Calu3 (cell line): ENCODE results near the gene RPS23. TPM values are rescaled to one million over a fixed set of nuclear protein-coding genes. Genes with fewer than 3 reads are reported as not detected.

Source experiments
- BruUV-seq: library from RNA; stranded (reverse); fragments of 400-500 nt; replicated peaks from 2 replicates; lab custom pipeline; 2021; lab: Mats Ljungman, UMichigan
- CTCF ChIA-PET: fragments of 300-600 bp; sonication (Branson Sonifier 250); formaldehyde crosslinking; loops from one replicate; lab custom pipeline; 2022; ENCODE audit warnings: antibody characterized with exemption; lab: Charles Lee
- DNase-seq: peaks from one replicate; pipeline ENCODE4 v3.0.0; 2022
- H3K27ac Mint-ChIP-seq: one replicate; pipeline ENCODE4 v1.8.0; 2022; ENCODE audit warnings: mixed read lengths; ENCODE audit not compliant: unreplicated experiment
- H3K27me3 Mint-ChIP-seq: one replicate; pipeline ENCODE4 v1.8.0; 2022; ENCODE audit warnings: mixed read lengths; ENCODE audit not compliant: unreplicated experiment
- H3K36me3 Mint-ChIP-seq: one replicate; pipeline ENCODE4 v1.8.0; 2022; ENCODE audit warnings: mild to moderate bottlenecking, moderate library complexity, mixed read lengths; ENCODE audit not compliant: insufficient read depth, unreplicated experiment
- H3K4me1 Mint-ChIP-seq: one replicate; pipeline ENCODE4 v1.8.0; 2022; ENCODE audit warnings: mild to moderate bottlenecking, low read depth, mixed read lengths; ENCODE audit not compliant: unreplicated experiment
- H3K4me3 Mint-ChIP-seq: one replicate; pipeline ENCODE4 v1.8.0; 2022; ENCODE audit warnings: mild to moderate bottlenecking, low read depth, moderate library complexity, mixed read lengths; ENCODE audit not compliant: unreplicated experiment
- H3K9me3 Mint-ChIP-seq: one replicate; pipeline ENCODE4 v1.8.0; 2022; ENCODE audit warnings: low read depth, mixed read lengths; ENCODE audit not compliant: unreplicated experiment
- CTCF ChIP-seq: fragments of 200-600 bp; IDR thresholded peaks from one replicate; pipeline ENCODE4 v1.8.0; 2022; ENCODE audit warnings: antibody characterized with exemption; ENCODE audit not compliant: unreplicated experiment
- intact Hi-C: fragments of 100-400 bp; cut with micrococcal nuclease; formaldehyde crosslinking; loops from one replicate; pipeline ENCODE4 v1.10.0; 2022; ENCODE audit not compliant: unreplicated experiment
- total RNA-seq: library from RNA; stranded (reverse); gene quantifications from 2 replicates; pipeline ENCODE4 v1.2.3, GENCODE V29; 2022

RPS23 gene
- total RNA-seq, 1 experiment from 2014 or later = 1,628 TPM

- CTCF ChIA-PET = no interaction called here
- H3K36me3 Mint-ChIP-seq = no peaks in the 10 kb centered on the region
- no peak overlapping the region for H3K4me3 Mint-ChIP-seq
- no peak overlapping the region for H3K27ac Mint-ChIP-seq
- no TSS peak for BruUV-seq
- peaks cover 3% of the 10 kb centered on the region for H3K4me1 Mint-ChIP-seq
- H3K9me3 Mint-ChIP-seq = peaks cover 4% of the 10 kb centered on the region
- no peaks in the 10 kb centered on the region for H3K27me3 Mint-ChIP-seq
- TF ChIP-seq CTCF = no peak
- no peak for DNase-seq
- intact Hi-C loops = no loop called here
These were observed 29.3 kb upstream of the RPS23 start for GRCh38 chr5:82307451-82307850.

GRCh38 chr5:82306151-82306550 lies 28.0 kb upstream of the RPS23 start:
- Mint-ChIP-seq H3K27ac (no peak overlapping the region), H3K9me3 (peaks cover 4% of the 10 kb centered on the region), H3K4me3 (no peak overlapping the region), H3K36me3 (no peaks in the 10 kb centered on the region), H3K27me3 (no peaks in the 10 kb centered on the region), H3K4me1 (no peaks in the 10 kb centered on the region)
- TF ChIP-seq CTCF = no peak
- no TSS peak for BruUV-seq
- intact Hi-C loops = no loop called here
- CTCF ChIA-PET = no interaction called here
- DNase-seq = no peak

- CTCF ChIA-PET = interaction anchor here (0.6 kb wide), 1 partner anchor 23 kb away, joined by 3 read pairs; no protein-coding TSS in a partner anchor
- Mint-ChIP-seq H3K4me3 (no peak overlapping the region), H3K36me3 (no peaks in the 10 kb centered on the region), H3K4me1 (no peaks in the 10 kb centered on the region), H3K9me3 (no peaks in the 10 kb centered on the region), H3K27me3 (no peaks in the 10 kb centered on the region), H3K27ac (no peak overlapping the region)
- no peak for DNase-seq
- BruUV-seq = no TSS peak
- no peak for TF ChIP-seq CTCF
- intact Hi-C loops = no loop called here
These were observed 23.0 kb upstream of the RPS23 start for GRCh38 chr5:82301190-82301589.

- Mint-ChIP-seq H3K9me3 (no peaks in the 10 kb centered on the region), H3K4me3 (no peak overlapping the region), H3K27me3 (no peaks in the 10 kb centered on the region), H3K36me3 (no peaks in the 10 kb centered on the region), H3K4me1 (no peaks in the 10 kb centered on the region), H3K27ac (no peak overlapping the region)
- CTCF ChIA-PET = interaction anchor here (0.6 kb wide), 2 partner anchors 47 to 412 kb away, joined by 3 read pairs; no protein-coding TSS in a partner anchor
- DNase-seq = no peak
- intact Hi-C loops = no loop called here
- BruUV-seq = no TSS peak
- TF ChIP-seq CTCF = no peak
These were observed 20.5 kb upstream of the RPS23 start for GRCh38 chr5:82298668-82299067.
